ENCODE measurements around the gene UAP1.
"Not testable (repeated sequence)": the region's sequence is repeated elsewhere in the genome, so short reads cannot be mapped to it uniquely, and the experiment has no call there.

UAP1 gene

GRCh38 chr1:162566870-162567269 is 5.3 kb downstream of the UAP1 start:
- no peak overlapping the region for H3K56ac ChIP-seq (ENCODE audit: low read length)
- peaks cover 6% of the 10 kb centered on the region for H3K4me1 ChIP-seq (ENCODE audit: control insufficient read depth, low read depth, low read length)

GRCh38 chr1:162568802-162569201 is 7.3 kb downstream of the UAP1 start:
- Histone ChIP-seq H2BK15ac (replicated peaks; ENCODE audit: low read depth) (no peak overlapping the region), H4K5ac (ENCODE audit: low read length) (no peak overlapping the region), H3K4me3 (ENCODE audit: low read length) (no peak overlapping the region), H3K18ac (ENCODE audit: low read length) (no peak overlapping the region), H3K27ac (ENCODE audit: low read depth, low read length) (no peak overlapping the region), H3K79me2 (ENCODE audit: control insufficient read depth, insufficient read depth, low read length) (peaks cover 4% of the 10 kb centered on the region), H3K9ac (ENCODE audit: low read length) (no peak overlapping the region), H3K23ac (ENCODE audit: low read length) (no peak overlapping the region), H3K56ac (ENCODE audit: low read length) (no peak overlapping the region), H2BK5ac (ENCODE audit: low read length) (no peak overlapping the region), H3K4me1 (ENCODE audit: control insufficient read depth, low read depth, low read length) (peaks cover 4% of the 10 kb centered on the region), H3K27me3 (ENCODE audit: insufficient read depth, low read length, poor library complexity) (no peaks in the 10 kb centered on the region), H3K4me2 (ENCODE audit: low read length) (no peak overlapping the region), H3K36me3 (ENCODE audit: control insufficient read depth, insufficient read depth, low read length) (no peaks in the 10 kb centered on the region), H2BK120ac (ENCODE audit: low read depth, low read length) (no peak overlapping the region), H3K79me1 (ENCODE audit: low read length) (peaks cover 2% of the 10 kb centered on the region), H4K8ac (ENCODE audit: low read depth, low read length) (no peak overlapping the region), H3K4ac (ENCODE audit: low read depth, low read length) (no peak overlapping the region), H2AK5ac (ENCODE audit: low read length) (no peak overlapping the region)
- WGBS (ENCODE audit: extremely low coverage, insufficient coverage, low lambda C conversion rate): no CpG with 5 or more reads among the region's 4 CpGs
- DNase-seq: no peak

More at GRCh38 chr1:162566870-162567269, 5.3 kb downstream of the UAP1 start:
- Histone ChIP-seq H3K4ac (ENCODE audit: low read depth, low read length) (no peak overlapping the region), H3K27me3 (ENCODE audit: insufficient read depth, low read length, poor library complexity) (no peaks in the 10 kb centered on the region), H2BK15ac (replicated peaks; ENCODE audit: low read depth) (no peak overlapping the region), H3K18ac (ENCODE audit: low read length) (no peak overlapping the region), H2AK5ac (ENCODE audit: low read length) (no peak overlapping the region), H3K27ac (ENCODE audit: low read depth, low read length) (no peak overlapping the region), H3K9ac (ENCODE audit: low read length) (no peak overlapping the region), H4K8ac (ENCODE audit: low read depth, low read length) (no peak overlapping the region), H3K4me3 (ENCODE audit: low read length) (no peak overlapping the region), H2BK120ac (ENCODE audit: low read depth, low read length) (no peak overlapping the region), H2BK5ac (ENCODE audit: low read length) (no peak overlapping the region), H3K4me2 (ENCODE audit: low read length) (no peak overlapping the region), H4K5ac (ENCODE audit: low read length) (no peak overlapping the region), H3K79me1 (ENCODE audit: low read length) (peaks cover 2% of the 10 kb centered on the region), H3K23ac (ENCODE audit: low read length) (no peak overlapping the region), H3K79me2 (ENCODE audit: control insufficient read depth, insufficient read depth, low read length) (peaks cover 10% of the 10 kb centered on the region), H3K36me3 (ENCODE audit: control insufficient read depth, insufficient read depth, low read length) (no peaks in the 10 kb centered on the region)
- no peak for DNase-seq
- WGBS (ENCODE audit: extremely low coverage, insufficient coverage, low lambda C conversion rate): no CpG with 5 or more reads among the region's 1 CpG

DNA sequence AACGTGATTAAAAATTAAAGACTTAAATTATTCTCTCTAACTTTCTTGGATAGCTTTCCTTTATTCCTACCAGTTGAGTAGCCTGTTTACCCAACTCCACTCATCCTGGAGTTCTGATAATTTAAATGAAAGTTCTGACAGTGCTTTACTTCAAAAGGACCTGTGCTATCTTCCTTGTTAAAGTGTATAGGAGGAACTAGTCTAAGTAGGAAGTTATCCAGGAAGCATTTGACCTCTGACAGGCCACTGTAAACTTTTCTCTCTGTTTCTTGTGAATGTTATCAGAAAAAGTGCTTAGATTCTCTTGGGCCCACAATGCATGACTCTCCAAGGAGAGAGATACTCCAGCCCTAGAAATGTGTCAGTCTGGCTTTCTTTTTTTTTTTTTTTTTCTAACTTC is 9.2 kb downstream of the UAP1 start:
- Histone ChIP-seq H2AK5ac (ENCODE audit: low read length) (no peak overlapping the region), H2BK15ac (replicated peaks; ENCODE audit: low read depth) (no peak overlapping the region), H3K79me2 (ENCODE audit: control insufficient read depth, insufficient read depth, low read length) (no peaks in the 10 kb centered on the region), H3K4me1 (ENCODE audit: control insufficient read depth, low read depth, low read length) (no peaks in the 10 kb centered on the region), H3K4me2 (ENCODE audit: low read length) (no peak overlapping the region), H2BK5ac (ENCODE audit: low read length) (no peak overlapping the region), H3K36me3 (ENCODE audit: control insufficient read depth, insufficient read depth, low read length) (no peaks in the 10 kb centered on the region), H3K9ac (ENCODE audit: low read length) (no peak overlapping the region), H3K23ac (ENCODE audit: low read length) (no peak overlapping the region), H3K4me3 (ENCODE audit: low read length) (no peak overlapping the region), H3K18ac (ENCODE audit: low read length) (no peak overlapping the region), H3K27me3 (ENCODE audit: insufficient read depth, low read length, poor library complexity) (no peaks in the 10 kb centered on the region), H4K5ac (ENCODE audit: low read length) (no peak overlapping the region), H4K8ac (ENCODE audit: low read depth, low read length) (no peak overlapping the region), H2BK120ac (ENCODE audit: low read depth, low read length) (no peak overlapping the region), H3K27ac (ENCODE audit: low read depth, low read length) (no peak overlapping the region), H3K79me1 (ENCODE audit: low read length) (no peaks in the 10 kb centered on the region), H3K4ac (ENCODE audit: low read depth, low read length) (no peak overlapping the region), H3K56ac (ENCODE audit: low read length) (no peak overlapping the region)
- WGBS (ENCODE audit: extremely low coverage, insufficient coverage, low lambda C conversion rate): no CpG with 5 or more reads among the region's 1 CpG
- no peak for DNase-seq

DNA sequence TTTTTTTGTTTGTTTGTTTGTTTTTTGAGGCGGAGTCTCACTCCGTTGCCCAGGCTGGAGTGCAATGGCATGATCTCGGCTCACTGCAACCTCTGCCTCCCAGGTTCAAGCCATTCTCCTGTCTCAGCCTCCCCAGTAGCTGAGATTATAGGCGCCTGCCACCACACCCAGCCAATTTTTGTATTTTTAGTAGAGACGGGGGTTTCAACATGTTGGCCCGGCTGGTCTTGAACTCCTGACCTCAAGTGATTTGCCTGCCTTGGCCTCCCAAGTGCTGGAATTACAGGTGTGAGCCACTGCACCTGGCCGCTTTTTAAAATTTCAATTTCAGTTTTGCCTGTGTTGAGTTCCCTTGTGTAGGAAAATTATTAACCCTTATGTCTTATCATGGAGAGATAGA is 9.6 kb downstream of the UAP1 start:
- not testable (repeated sequence) for H2BK5ac ChIP-seq (ENCODE audit: low read length); H3K27ac ChIP-seq (ENCODE audit: low read depth, low read length); DNase-seq; H3K79me2 ChIP-seq (ENCODE audit: control insufficient read depth, insufficient read depth, low read length); H3K79me1 ChIP-seq (ENCODE audit: low read length); H3K4me1 ChIP-seq (ENCODE audit: control insufficient read depth, low read depth, low read length); H4K8ac ChIP-seq (ENCODE audit: low read depth, low read length); H3K4me2 ChIP-seq (ENCODE audit: low read length); H2AK5ac ChIP-seq (ENCODE audit: low read length); H3K36me3 ChIP-seq (ENCODE audit: control insufficient read depth, insufficient read depth, low read length); H3K56ac ChIP-seq (ENCODE audit: low read length); H3K9ac ChIP-seq (ENCODE audit: low read length); H3K4me3 ChIP-seq (ENCODE audit: low read length); H2BK120ac ChIP-seq (ENCODE audit: low read depth, low read length); H4K5ac ChIP-seq (ENCODE audit: low read length); H3K23ac ChIP-seq (ENCODE audit: low read length); H2BK15ac ChIP-seq (replicated peaks; ENCODE audit: low read depth); H3K4ac ChIP-seq (ENCODE audit: low read depth, low read length); H3K18ac ChIP-seq (ENCODE audit: low read length); H3K27me3 ChIP-seq (ENCODE audit: insufficient read depth, low read length, poor library complexity)
- WGBS (ENCODE audit: extremely low coverage, insufficient coverage, low lambda C conversion rate): no CpG with 5 or more reads among the region's 7 CpGs

DNA sequence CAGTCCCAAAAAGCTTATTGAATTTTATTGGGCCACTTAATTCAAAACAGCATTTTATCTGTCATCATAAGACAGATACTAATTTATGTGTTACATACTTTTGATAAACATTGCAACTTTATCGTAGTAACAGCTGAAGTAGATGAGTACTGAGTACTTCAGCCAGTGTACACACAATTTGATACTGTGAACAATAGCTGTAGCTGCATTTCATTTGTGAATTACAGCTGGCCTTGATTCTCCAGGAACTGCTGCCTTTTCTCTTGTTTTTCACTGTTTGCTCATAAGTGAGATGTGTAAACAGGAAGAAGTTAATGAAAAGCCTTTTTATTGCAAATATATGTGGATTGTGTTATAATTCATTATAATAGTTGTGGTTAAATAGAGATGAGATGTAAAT is 10.2 kb downstream of the UAP1 start:
- WGBS (ENCODE audit: extremely low coverage, insufficient coverage, low lambda C conversion rate): no CpG with 5 or more reads among the region's 1 CpG
- H4K5ac ChIP-seq (ENCODE audit: low read length): no peak overlapping the region
- H4K8ac ChIP-seq (ENCODE audit: low read depth, low read length): no peak overlapping the region
- H3K4me1 ChIP-seq (ENCODE audit: control insufficient read depth, low read depth, low read length): no peaks in the 10 kb centered on the region
- H2BK120ac ChIP-seq (ENCODE audit: low read depth, low read length): no peak overlapping the region
- H3K9ac ChIP-seq (ENCODE audit: low read length): no peak overlapping the region
- H2AK5ac ChIP-seq (ENCODE audit: low read length): no peak overlapping the region
- H3K27ac ChIP-seq (ENCODE audit: low read depth, low read length): no peak overlapping the region
- no peak overlapping the region for H3K4me2 ChIP-seq (ENCODE audit: low read length)
- H3K27me3 ChIP-seq (ENCODE audit: insufficient read depth, low read length, poor library complexity): no peaks in the 10 kb centered on the region
- H3K56ac ChIP-seq (ENCODE audit: low read length): no peak overlapping the region
- H3K79me2 ChIP-seq (ENCODE audit: control insufficient read depth, insufficient read depth, low read length): no peaks in the 10 kb centered on the region
- H3K4me3 ChIP-seq (ENCODE audit: low read length): no peak overlapping the region
- H3K36me3 ChIP-seq (ENCODE audit: control insufficient read depth, insufficient read depth, low read length): no peaks in the 10 kb centered on the region
- no peak overlapping the region for H3K4ac ChIP-seq (ENCODE audit: low read depth, low read length)
- H3K23ac ChIP-seq (ENCODE audit: low read length): no peak overlapping the region
- H2BK5ac ChIP-seq (ENCODE audit: low read length): no peak overlapping the region
- DNase-seq: no peak
- H3K18ac ChIP-seq (ENCODE audit: low read length): no peak overlapping the region
- no peaks in the 10 kb centered on the region for H3K79me1 ChIP-seq (ENCODE audit: low read length)
- no peak overlapping the region for H2BK15ac ChIP-seq (replicated peaks; ENCODE audit: low read depth)

- no peak overlapping the region for H3K4me2 ChIP-seq (ENCODE audit: low read length)
- WGBS (ENCODE audit: extremely low coverage, insufficient coverage, low lambda C conversion rate): no CpG with 5 or more reads among the region's 1 CpG
- H3K56ac ChIP-seq (ENCODE audit: low read length): no peak overlapping the region
- no peaks in the 10 kb centered on the region for H3K4me1 ChIP-seq (ENCODE audit: control insufficient read depth, low read depth, low read length)
- H2BK15ac ChIP-seq (replicated peaks; ENCODE audit: low read depth): no peak overlapping the region
- H3K79me2 ChIP-seq (ENCODE audit: control insufficient read depth, insufficient read depth, low read length): no peaks in the 10 kb centered on the region
- H3K4me3 ChIP-seq (ENCODE audit: low read length): no peak overlapping the region
- H3K27me3 ChIP-seq (ENCODE audit: insufficient read depth, low read length, poor library complexity): no peaks in the 10 kb centered on the region
- no peak overlapping the region for H4K8ac ChIP-seq (ENCODE audit: low read depth, low read length)
- no peaks in the 10 kb centered on the region for H3K79me1 ChIP-seq (ENCODE audit: low read length)
- no peak overlapping the region for H3K23ac ChIP-seq (ENCODE audit: low read length)
- H3K18ac ChIP-seq (ENCODE audit: low read length): no peak overlapping the region
- no peak overlapping the region for H2BK5ac ChIP-seq (ENCODE audit: low read length)
- no peak overlapping the region for H4K5ac ChIP-seq (ENCODE audit: low read length)
- no peak for DNase-seq
- H3K36me3 ChIP-seq (ENCODE audit: control insufficient read depth, insufficient read depth, low read length): no peaks in the 10 kb centered on the region
- H2AK5ac ChIP-seq (ENCODE audit: low read length): no peak overlapping the region
- H3K9ac ChIP-seq (ENCODE audit: low read length): no peak overlapping the region
- no peak overlapping the region for H2BK120ac ChIP-seq (ENCODE audit: low read depth, low read length)
- no peak overlapping the region for H3K27ac ChIP-seq (ENCODE audit: low read depth, low read length)
- H3K4ac ChIP-seq (ENCODE audit: low read depth, low read length): no peak overlapping the region
Observed at GRCh38 chr1:162573136-162573535, 11.6 kb downstream of the UAP1 start.

Data from mesendoderm (in vitro differentiated cells).